ENCODE results near the gene PIM1.
"Not testable (repeated sequence)": the region's sequence is repeated elsewhere in the genome, so short reads cannot be mapped to it uniquely, and the experiment has no call there.

The PIM1 gene

DNA sequence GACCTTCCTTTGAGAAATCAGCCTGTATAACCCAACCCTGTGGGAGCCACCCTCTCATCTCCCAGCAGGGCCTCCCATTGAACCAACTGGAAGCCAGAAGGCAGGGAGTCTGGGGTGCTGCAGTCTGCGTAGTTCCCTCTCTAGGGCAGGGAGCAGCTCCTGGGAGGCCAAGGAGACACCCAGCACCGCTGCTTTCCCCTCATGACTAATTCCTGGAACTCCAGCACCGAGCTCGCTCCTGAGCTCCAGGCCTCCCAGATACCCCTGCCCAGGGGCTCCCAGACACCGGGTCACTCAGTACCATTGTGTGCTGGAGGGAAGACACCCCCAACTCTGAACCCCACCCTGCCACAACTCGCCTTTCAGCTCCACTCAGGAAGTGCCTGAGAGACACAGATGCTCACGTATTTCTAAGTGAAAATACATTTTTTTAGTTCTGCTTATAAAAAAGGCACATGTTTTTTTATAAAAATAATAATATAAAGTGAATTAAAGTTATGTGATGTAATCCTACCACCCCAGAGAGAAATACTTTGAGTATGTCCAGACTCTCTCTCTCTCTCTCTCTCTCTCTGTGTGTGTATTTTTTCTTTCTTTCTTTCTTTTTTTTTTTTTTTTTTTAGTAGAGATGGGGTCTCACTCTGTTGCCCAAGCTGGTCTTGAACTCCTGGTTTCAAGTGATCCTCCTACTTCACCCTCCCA lies 17.5 kb downstream of the PIM1 start:
- H3K4me3 ChIP-seq (ENCODE audit: low read depth, low read length) = no peak overlapping the region
- H3K27me3 ChIP-seq (ENCODE audit: control insufficient read depth, insufficient read depth, low read length) = no peaks in the 10 kb centered on the region
- H3K36me3 ChIP-seq (ENCODE audit: control insufficient read depth, insufficient read depth, low read length) = no peaks in the 10 kb centered on the region
- no peaks in the 10 kb centered on the region for H3K9me3 ChIP-seq (ENCODE audit: control insufficient read depth, insufficient read depth, low read length)
- no peaks in the 10 kb centered on the region for H3K4me1 ChIP-seq (ENCODE audit: control insufficient read depth, insufficient read depth, low read length)
- H3K9ac ChIP-seq (ENCODE audit: low read depth, low read length) = no peak overlapping the region

DNA sequence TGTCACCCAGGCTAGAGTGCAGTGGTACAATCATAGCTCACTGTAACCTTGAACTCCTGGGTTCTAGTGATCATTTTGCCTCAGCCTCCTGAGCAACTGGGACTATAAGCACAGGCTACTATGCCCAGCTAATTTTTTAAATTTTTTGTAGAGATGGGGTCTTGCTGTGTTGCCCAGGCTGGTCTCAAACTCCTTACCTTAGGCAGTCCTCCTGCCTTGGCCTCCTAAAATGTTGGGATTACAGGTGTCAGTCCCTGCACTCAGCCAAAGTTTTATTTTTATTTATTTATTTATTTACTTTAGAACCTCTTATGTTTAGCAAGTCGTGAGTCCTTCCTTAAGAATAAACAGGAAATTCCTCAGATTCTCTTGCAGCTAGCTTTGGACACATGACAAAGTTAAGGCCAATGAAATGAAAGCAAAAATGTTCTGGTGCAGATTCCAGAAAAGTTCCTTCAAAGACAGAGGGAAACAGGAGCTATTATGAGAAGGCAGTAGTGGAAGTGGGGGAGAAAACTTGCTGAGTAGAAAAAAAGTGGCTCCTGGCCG lies 19.1 kb downstream of the PIM1 start:
- Histone ChIP-seq H3K9ac (ENCODE audit: low read depth, low read length) (no peak overlapping the region), H3K4me1 (ENCODE audit: control insufficient read depth, insufficient read depth, low read length) (no peaks in the 10 kb centered on the region)

DNA sequence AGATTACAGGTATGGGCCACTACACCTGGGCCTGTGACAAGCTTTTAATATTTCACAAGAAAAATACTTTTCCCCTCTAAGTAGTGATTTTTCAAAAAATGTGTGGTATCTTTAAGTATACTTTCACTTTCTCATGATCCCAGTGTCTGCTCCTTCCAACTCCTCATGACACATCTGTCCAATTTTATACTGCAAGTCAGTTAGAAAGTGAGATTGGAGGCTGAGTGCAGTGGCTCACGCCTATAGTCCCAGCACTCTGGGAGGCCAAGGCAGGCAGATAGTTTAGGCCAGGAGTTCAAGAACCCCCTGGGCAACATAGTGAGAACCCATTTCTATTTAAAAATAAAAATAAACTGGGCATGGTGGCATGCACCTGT lies 20.2 kb downstream of the PIM1 start:
- H3K36me3 ChIP-seq (ENCODE audit: control insufficient read depth, insufficient read depth, low read length) = no peaks in the 10 kb centered on the region
- H3K27me3 ChIP-seq (ENCODE audit: control insufficient read depth, insufficient read depth, low read length) = no peaks in the 10 kb centered on the region
- no peak overlapping the region for H3K9ac ChIP-seq (ENCODE audit: low read depth, low read length)
- H3K9me3 ChIP-seq (ENCODE audit: control insufficient read depth, insufficient read depth, low read length) = no peaks in the 10 kb centered on the region
- no peaks in the 10 kb centered on the region for H3K4me1 ChIP-seq (ENCODE audit: control insufficient read depth, insufficient read depth, low read length)
- no peak overlapping the region for H3K4me3 ChIP-seq (ENCODE audit: low read depth, low read length)

More for the DNA sequence above, 19.1 kb downstream of the PIM1 start:
- Histone ChIP-seq H3K4me3 (ENCODE audit: low read depth, low read length) (no peak overlapping the region), H3K36me3 (ENCODE audit: control insufficient read depth, insufficient read depth, low read length) (no peaks in the 10 kb centered on the region), H3K27me3 (ENCODE audit: control insufficient read depth, insufficient read depth, low read length) (no peaks in the 10 kb centered on the region), H3K9me3 (ENCODE audit: control insufficient read depth, insufficient read depth, low read length) (no peaks in the 10 kb centered on the region)

DNA sequence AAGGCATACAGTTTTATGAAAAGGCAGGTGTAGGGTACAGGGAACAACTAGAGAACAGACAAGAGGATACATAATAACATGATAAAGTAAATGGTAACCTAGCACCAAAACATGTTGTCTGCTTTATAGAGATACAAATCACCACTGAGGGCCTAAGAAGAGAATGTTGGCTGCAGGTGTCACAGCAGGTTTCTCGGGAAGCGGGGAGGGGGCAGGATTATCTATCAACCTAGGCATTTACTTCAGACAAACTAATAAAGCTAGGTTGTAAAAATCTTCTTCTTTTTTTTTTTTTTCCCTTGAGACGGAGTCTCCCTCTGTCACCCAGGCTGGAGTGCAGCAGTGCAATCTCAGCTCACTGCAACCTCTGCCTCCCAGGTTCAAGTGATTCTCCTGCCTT lies 22.7 kb downstream of the PIM1 start:
- Histone ChIP-seq H3K9me3 (ENCODE audit: control insufficient read depth, insufficient read depth, low read length) (no peaks in the 10 kb centered on the region), H3K4me1 (ENCODE audit: control insufficient read depth, insufficient read depth, low read length) (no peaks in the 10 kb centered on the region), H3K27me3 (ENCODE audit: control insufficient read depth, insufficient read depth, low read length) (no peaks in the 10 kb centered on the region), H3K36me3 (ENCODE audit: control insufficient read depth, insufficient read depth, low read length) (no peaks in the 10 kb centered on the region), H3K9ac (ENCODE audit: low read depth, low read length) (no peak overlapping the region), H3K4me3 (ENCODE audit: low read depth, low read length) (no peak overlapping the region)

DNA sequence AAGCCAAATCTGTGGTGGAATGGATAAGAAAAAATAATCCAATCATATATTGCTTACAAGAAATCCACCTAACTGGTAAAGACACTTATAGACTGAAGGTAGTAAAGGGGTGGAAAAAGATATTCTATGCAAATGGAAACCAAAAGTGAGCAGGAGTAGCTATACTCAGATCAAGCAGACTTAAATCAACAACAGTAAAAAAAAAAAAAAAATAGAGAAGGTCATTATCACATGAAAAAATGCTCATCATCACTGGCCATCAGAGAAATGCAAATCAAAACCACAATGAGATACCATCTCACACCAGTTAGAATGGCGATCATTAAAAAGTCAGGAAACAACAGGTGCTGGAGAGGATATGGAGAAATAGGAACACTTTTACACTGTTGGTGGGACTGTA lies 24.9 kb downstream of the PIM1 start:
- not testable (repeated sequence) for H3K9ac ChIP-seq (ENCODE audit: low read depth, low read length); H3K36me3 ChIP-seq (ENCODE audit: control insufficient read depth, insufficient read depth, low read length); H3K4me1 ChIP-seq (ENCODE audit: control insufficient read depth, insufficient read depth, low read length); H3K4me3 ChIP-seq (ENCODE audit: low read depth, low read length); H3K9me3 ChIP-seq (ENCODE audit: control insufficient read depth, insufficient read depth, low read length); H3K27me3 ChIP-seq (ENCODE audit: control insufficient read depth, insufficient read depth, low read length)

DNA sequence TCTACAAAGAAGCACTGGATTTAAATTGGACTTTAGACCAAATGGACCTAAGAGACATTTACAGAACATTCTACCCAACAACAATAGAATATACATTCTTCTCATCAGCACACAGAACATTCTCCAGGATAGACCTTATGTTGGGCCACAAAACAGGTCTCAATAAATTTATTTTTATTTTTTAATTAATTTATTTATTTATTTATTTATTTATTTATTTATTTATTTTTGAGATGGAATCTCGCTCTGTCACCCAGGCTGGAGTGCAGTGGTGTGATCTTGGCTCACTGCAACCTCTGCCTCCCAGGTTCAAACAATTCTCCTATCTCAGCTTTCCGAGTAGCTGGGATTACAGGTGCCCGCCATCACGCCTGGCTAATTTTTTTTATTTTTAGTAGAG lies 26.5 kb downstream of the PIM1 start:
- not testable (repeated sequence) for H3K9me3 ChIP-seq (ENCODE audit: control insufficient read depth, insufficient read depth, low read length); H3K9ac ChIP-seq (ENCODE audit: low read depth, low read length); H3K4me1 ChIP-seq (ENCODE audit: control insufficient read depth, insufficient read depth, low read length); H3K4me3 ChIP-seq (ENCODE audit: low read depth, low read length); H3K36me3 ChIP-seq (ENCODE audit: control insufficient read depth, insufficient read depth, low read length); H3K27me3 ChIP-seq (ENCODE audit: control insufficient read depth, insufficient read depth, low read length)

DNA sequence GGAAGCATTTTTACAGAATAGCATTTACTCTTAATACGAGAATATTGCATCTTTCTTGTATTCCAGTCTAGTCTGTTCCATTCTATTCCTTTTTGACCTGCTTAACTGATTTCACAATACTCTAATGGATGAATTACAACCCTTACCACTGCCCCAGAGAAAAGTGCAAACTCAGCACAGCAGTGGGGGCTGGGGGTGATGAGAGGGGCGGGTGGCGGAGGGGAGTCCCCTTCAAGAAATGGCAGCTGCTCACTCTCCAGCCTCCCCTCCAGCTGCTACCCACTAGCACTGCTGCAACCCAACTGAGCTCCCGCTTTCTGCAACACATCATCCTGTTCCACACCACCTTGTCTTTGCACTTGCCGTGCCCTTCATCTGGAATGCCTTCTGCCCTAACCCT lies 30.1 kb downstream of the PIM1 start:
- no peaks in the 10 kb centered on the region for H3K4me1 ChIP-seq (ENCODE audit: control insufficient read depth, insufficient read depth, low read length)
- H3K36me3 ChIP-seq (ENCODE audit: control insufficient read depth, insufficient read depth, low read length) = no peaks in the 10 kb centered on the region
- no peaks in the 10 kb centered on the region for H3K9me3 ChIP-seq (ENCODE audit: control insufficient read depth, insufficient read depth, low read length)
- no peak overlapping the region for H3K4me3 ChIP-seq (ENCODE audit: low read depth, low read length)
- H3K27me3 ChIP-seq (ENCODE audit: control insufficient read depth, insufficient read depth, low read length) = no peaks in the 10 kb centered on the region
- no peak overlapping the region for H3K9ac ChIP-seq (ENCODE audit: low read depth, low read length)

DNA sequence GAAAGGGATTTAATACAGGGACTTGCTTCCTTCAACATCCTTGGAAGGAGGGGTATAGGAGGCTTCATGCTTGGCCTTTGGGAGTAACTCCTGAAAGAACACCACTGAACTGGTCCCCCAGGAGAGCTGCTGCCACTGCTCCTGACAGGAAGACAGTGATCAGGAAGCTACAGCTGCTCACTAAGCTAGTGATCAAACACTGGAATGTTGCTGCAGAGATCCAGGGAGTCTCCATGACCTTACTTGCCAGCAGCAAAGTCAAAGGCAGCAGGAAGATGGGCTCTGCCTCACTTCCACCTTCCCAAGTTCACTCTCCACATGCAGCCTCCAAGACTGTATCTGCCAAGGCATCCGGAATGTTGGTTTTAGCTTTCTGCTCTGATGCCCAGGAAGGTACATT lies 31.8 kb downstream of the PIM1 start:
- Histone ChIP-seq H3K36me3 (ENCODE audit: control insufficient read depth, insufficient read depth, low read length) (no peaks in the 10 kb centered on the region), H3K4me3 (ENCODE audit: low read depth, low read length) (no peak overlapping the region), H3K27me3 (ENCODE audit: control insufficient read depth, insufficient read depth, low read length) (no peaks in the 10 kb centered on the region), H3K9me3 (ENCODE audit: control insufficient read depth, insufficient read depth, low read length) (no peaks in the 10 kb centered on the region), H3K4me1 (ENCODE audit: control insufficient read depth, insufficient read depth, low read length) (no peaks in the 10 kb centered on the region), H3K9ac (ENCODE audit: low read depth, low read length) (no peak overlapping the region)

DNA sequence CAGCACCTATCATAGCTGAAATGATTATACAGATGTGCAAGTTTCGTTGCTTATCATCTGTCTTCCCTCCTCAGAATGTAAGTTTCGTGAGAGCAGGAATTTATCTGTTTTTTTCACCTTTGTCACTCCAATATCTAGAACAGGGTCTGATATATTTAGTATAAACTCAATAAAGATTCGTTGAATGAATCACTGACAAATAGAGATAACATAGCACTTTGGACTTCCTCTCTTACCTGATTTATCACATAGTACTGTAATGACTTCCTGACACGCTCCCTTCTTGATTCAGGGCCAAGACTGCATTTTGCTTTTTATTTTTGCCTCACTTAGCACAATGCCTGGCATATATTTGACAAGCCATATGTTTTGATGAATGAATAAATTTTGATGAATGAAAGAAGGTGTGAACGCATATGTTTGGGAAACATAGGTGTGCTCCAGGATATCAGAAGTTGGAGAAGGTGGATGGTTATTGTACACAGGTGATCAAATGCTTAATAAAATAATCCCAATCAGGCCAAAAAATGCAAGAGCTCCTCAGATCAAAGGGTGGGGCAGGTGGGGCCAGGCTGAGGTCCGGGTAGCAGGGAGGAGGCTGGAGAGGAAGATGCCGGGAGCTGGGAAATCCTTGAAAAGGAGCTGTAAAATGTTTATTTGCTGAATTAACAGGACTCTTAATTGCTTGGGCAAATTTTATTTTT lies 33.0 kb downstream of the PIM1 start:
- Histone ChIP-seq H3K27me3 (ENCODE audit: control insufficient read depth, insufficient read depth, low read length) (no peaks in the 10 kb centered on the region), H3K4me1 (ENCODE audit: control insufficient read depth, insufficient read depth, low read length) (no peaks in the 10 kb centered on the region), H3K9me3 (ENCODE audit: control insufficient read depth, insufficient read depth, low read length) (no peaks in the 10 kb centered on the region), H3K4me3 (ENCODE audit: low read depth, low read length) (no peak overlapping the region), H3K36me3 (ENCODE audit: control insufficient read depth, insufficient read depth, low read length) (no peaks in the 10 kb centered on the region), H3K9ac (ENCODE audit: low read depth, low read length) (no peak overlapping the region)

DNA sequence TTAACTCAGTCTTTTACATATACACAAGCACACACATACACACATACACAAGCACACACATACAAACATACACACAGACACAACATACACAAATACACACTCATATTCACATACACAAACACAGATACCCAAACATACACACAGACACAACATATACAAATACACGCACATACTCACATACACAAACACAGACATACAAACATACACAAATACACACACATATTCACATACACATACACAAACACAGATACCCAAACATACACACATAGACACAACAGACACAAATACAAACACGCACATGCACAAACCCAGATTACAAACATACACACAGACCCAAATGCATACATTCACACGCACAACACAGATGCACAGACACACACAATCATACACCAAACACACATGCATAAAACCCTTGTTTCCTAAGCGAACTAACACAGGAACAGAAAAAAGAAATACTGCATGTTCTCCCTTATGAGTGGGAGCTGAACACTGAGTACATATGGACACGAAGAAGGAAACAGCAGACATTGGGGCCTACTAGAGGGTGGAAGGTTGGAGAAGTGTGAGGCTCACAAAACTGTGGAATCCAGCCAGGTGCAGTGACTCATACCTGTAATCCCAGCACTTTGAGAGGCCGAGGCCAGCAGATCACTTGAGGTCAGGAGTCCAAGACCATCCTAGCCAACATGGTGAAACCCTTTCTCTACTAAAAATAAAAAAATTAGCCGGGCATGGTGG lies 34.2 kb downstream of the PIM1 start:
- Histone ChIP-seq H3K4me1 (ENCODE audit: control insufficient read depth, insufficient read depth, low read length) (no peaks in the 10 kb centered on the region), H3K9me3 (ENCODE audit: control insufficient read depth, insufficient read depth, low read length) (no peaks in the 10 kb centered on the region), H3K36me3 (ENCODE audit: control insufficient read depth, insufficient read depth, low read length) (no peaks in the 10 kb centered on the region), H3K4me3 (ENCODE audit: low read depth, low read length) (no peak overlapping the region), H3K27me3 (ENCODE audit: control insufficient read depth, insufficient read depth, low read length) (no peaks in the 10 kb centered on the region), H3K9ac (ENCODE audit: low read depth, low read length) (no peak overlapping the region)

DNA sequence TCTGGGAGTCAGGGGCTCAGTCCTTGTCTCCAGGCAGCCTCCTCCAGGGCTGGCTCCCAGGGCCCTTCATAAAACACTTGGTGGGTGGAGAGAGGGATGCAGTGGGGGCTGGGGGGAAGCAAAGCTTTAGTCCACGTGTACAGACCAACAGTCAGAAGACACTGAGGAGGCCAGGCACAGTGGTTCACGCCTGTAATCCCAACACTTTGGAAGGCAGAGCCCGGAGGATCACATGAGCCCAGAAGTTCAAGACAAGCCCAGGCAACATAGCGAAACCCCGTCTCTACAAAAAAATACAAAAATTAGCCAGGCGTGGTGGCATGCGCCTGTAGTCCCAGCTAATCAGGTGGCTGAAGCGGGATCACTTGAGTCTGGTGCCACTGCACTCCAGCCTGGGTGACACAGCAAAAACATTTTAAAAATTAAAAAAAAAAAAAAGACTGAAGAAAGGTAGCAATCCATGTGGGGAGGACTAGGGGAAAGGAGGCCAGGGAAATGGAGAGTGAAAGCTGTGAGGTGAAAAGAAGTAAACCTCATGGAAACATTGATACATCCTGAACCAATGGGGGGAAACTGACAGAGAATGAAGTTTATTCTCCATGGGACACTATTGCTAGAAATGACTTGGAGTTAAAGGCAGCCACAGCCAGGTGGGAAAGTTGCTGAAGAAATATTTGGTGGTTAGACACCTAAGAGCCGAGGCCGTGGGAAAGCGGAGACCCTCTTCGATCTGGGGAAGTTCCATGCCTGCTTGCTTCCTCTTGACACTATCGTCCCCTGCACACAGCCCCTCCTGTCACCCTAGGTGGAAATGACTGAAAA lies 35.4 kb downstream of the PIM1 start:
- Histone ChIP-seq H3K9ac (ENCODE audit: low read depth, low read length) (no peak overlapping the region), H3K27me3 (ENCODE audit: control insufficient read depth, insufficient read depth, low read length) (no peaks in the 10 kb centered on the region), H3K9me3 (ENCODE audit: control insufficient read depth, insufficient read depth, low read length) (no peaks in the 10 kb centered on the region), H3K36me3 (ENCODE audit: control insufficient read depth, insufficient read depth, low read length) (no peaks in the 10 kb centered on the region), H3K4me3 (ENCODE audit: low read depth, low read length) (no peak overlapping the region), H3K4me1 (ENCODE audit: control insufficient read depth, insufficient read depth, low read length) (no peaks in the 10 kb centered on the region)
